Measurements from ENCODE around the gene HSPB1. TPM values are rescaled to one million over a fixed set of nuclear protein-coding genes. Genes with fewer than 3 reads are reported as not detected.

Gene HSPB1
- total and polyA plus RNA-seq, 2 of the 13 experiments (the other 11 are each of a cell fraction or from before 2014, with no cell fraction given), result 21.0 to 38.6 TPM

DNA sequence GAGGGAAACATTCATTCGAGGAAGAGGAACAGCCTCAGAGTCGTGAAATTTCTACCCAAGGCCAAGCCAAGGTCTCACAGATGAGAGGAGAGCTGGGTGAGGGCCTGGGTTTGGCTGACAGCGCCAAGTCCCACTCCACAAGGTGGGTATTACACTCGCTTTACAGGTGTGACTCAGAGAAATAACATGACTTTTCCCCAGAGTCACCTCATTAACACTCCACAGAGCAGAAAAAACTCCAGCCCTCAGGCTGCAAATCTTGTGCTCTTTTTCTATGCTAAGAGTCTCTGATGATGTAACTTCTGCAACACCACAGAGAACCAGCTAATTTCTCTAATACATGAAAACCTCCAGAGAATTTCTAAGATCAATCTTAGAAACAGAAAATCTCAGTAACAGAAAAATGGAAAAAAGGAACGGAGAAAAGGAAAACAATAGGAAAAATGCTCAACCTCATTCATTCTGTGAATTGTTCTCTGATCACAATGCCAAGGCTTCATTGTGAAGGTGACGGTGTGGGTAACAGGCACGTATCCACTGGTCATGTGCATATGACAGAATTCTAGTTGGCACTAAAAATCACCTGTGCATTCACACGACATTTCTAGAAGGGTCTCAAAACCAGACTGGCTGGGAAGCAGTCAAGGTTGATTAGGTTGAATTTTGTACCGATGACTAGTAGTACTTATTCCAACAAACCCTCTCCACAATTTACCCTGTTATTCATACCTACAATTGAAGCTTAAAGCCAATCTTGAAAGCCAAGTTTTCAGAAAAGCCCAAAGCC lies 36.0 kb downstream of the HSPB1 start (continued):
- TF ChIP-seq RFXAP (CRISPR knock-in tag; IDR thresholded peaks at IDR 0.05; ENCODE audit: borderline replicate concordance), result no peak
- TF ChIP-seq PITX1 (CRISPR knock-in tag; IDR thresholded peaks at IDR 0.05), result no peak
- TF ChIP-seq POGZ (CRISPR knock-in tag; IDR thresholded peaks at IDR 0.05), result no peak
- TF ChIP-seq ZNF296 (CRISPR knock-in tag; conservative IDR thresholded peaks at IDR 0.05), result no peak
- TF ChIP-seq, protein P1, sequence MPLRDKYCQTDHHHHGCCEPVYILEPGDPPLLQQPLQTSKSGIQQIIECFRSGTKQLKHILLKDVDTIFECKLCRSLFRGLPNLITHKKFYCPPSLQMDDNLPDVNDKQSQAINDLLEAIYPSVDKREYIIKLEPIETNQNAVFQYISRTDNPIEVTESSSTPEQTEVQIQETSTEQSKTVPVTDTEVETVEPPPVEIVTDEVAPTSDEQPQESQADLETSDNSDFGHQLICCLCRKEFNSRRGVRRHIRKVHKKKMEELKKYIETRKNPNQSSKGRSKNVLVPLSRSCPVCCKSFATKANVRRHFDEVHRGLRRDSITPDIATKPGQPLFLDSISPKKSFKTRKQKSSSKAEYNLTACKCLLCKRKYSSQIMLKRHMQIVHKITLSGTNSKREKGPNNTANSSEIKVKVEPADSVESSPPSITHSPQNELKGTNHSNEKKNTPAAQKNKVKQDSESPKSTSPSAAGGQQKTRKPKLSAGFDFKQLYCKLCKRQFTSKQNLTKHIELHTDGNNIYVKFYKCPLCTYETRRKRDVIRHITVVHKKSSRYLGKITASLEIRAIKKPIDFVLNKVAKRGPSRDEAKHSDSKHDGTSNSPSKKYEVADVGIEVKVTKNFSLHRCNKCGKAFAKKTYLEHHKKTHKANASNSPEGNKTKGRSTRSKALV (CRISPR knock-in tag; IDR thresholded peaks at IDR 0.05), result no peak
- no peak for TF ChIP-seq NPAS2 (CRISPR knock-in tag; IDR thresholded peaks at IDR 0.05; ENCODE audit: borderline replicate concordance)
- no peak for TF ChIP-seq ZMAT3 (CRISPR knock-in tag; conservative IDR thresholded peaks at IDR 0.05)

- Histone ChIP-seq H3K4me1 (ENCODE audit: insufficient read depth, low read length) (peaks cover 44% of the 10 kb centered on the region), H2AFZ (ENCODE audit: low read length) (no peak overlapping the region), H3K27ac (ENCODE audit: extremely low read length, insufficient read depth, low read length) (no peak overlapping the region), H3K27me3 (ENCODE audit: control insufficient read depth in 1 of 2, insufficient read depth in 2 of 2, low read length in 2 of 2) (no peaks in the 10 kb centered on the region), H4K20me1 (ENCODE audit: insufficient read depth, low read length) (peaks cover 48% of the 10 kb centered on the region), H3K4me2 (ENCODE audit: low read depth, low read length) (no peak overlapping the region), H3K9ac (ENCODE audit: insufficient read depth, low read depth, low read length) (no peak overlapping the region), H3K9me3 (ENCODE audit: low read length) (no peaks in the 10 kb centered on the region), H3K36me3 (replicated peaks in 1 of 2; ENCODE audit: control insufficient read depth in 1 of 2, insufficient read depth in 2 of 2, low read length in 2 of 2) (peaks cover 19 to 26% of the 10 kb centered on the region in 2 experiments), H3K79me2 (ENCODE audit: insufficient read depth, low read length) (peaks cover 90% of the 10 kb centered on the region), H3K4me3 (replicated peaks in 1 of 3; ENCODE audit: insufficient read depth in 1 of 3, low read depth in 2 of 3, low read length in 3 of 3) (no peak overlapping the region)
- intact Hi-C loops (cut with micrococcal nuclease; ENCODE audit: unreplicated experiment), result no loop called here
- no CpG with 5 or more reads among the region's 3 CpGs for WGBS (ENCODE audit: low lambda C conversion rate)
- BruUV-seq (replicated peaks), result no TSS peak
- ChIA-PET POLR2A (no interaction called here), CTCF (ENCODE audit: low intra/inter-chr PET ratio, low total read pairs) (no interaction called here)
- in situ Hi-C loops (cut with HindIII; ENCODE audit: extremely low pct_ligation_motif_present, low pct_unique_long_range_greater_than_20kb), result no loop called here
- FAIRE-seq (no peak), DNase-seq (ENCODE audit: low spot score) (no peak), ATAC-seq (no peak)
- TF ChIP-seq RCOR2 (CRISPR knock-in tag; IDR thresholded peaks at IDR 0.05), result no peak
- TF ChIP-seq NFE2L2 (IDR thresholded peaks at IDR 0.05; ENCODE audit: low read length), result peak; percentile 82
- TF ChIP-seq MAFK (conservative IDR thresholded peaks at IDR 0.05 in 1 of 2, IDR thresholded peaks at IDR 0.05 in 1 of 2; ENCODE audit: low read length in 2 of 2), result peak in 1 of 2 experiments; percentile 30; a peak in 1 of 4 replicates
- no peak for TF ChIP-seq MYC (CRISPR knock-in tag; IDR thresholded peaks at IDR 0.05; ENCODE audit: borderline replicate concordance)
Observed at GRCh38 chr7:76340617-76341131, 38.2 kb downstream of the HSPB1 start.

All from HepG2 (cell line).